NCI-H526 (cell line): ENCODE data around the gene CDH13.

Source experiments
- DNase-seq, 2 experiments: peaks; one replicate each; lab custom pipeline; 2025; lab: John Stamatoyannopoulos, UW

CDH13 gene

GRCh38 chr16:82651921-82652601, 25.3 kb downstream of the CDH13 start:
- DNase-seq: no peak

GRCh38 chr16:82652826-82653225, 26.1 kb downstream of the CDH13 start:
- no peak for DNase-seq

GRCh38 chr16:82653550-82654511, 27.1 kb downstream of the CDH13 start:
- DNase-seq: no peak

- DNase-seq: no peak
Measured at GRCh38 chr16:82655072-82655714, 28.4 kb downstream of the CDH13 start.

- no peak for DNase-seq
Measured at GRCh38 chr16:82655720-82656490, 29.1 kb downstream of the CDH13 start.

- no peak for DNase-seq
Measured at GRCh38 chr16:82657239-82657638, 30.5 kb downstream of the CDH13 start.

GRCh38 chr16:82657786-82658185, 31.0 kb downstream of the CDH13 start:
- no peak for DNase-seq

GRCh38 chr16:82658796-82659195, 32.0 kb downstream of the CDH13 start:
- no peak for DNase-seq

- no peak for DNase-seq
Measured at GRCh38 chr16:82660075-82660645, 33.4 kb downstream of the CDH13 start.

- DNase-seq: no peak
Measured at GRCh38 chr16:82660966-82661365, 34.2 kb downstream of the CDH13 start.

- DNase-seq: no peak
Measured at GRCh38 chr16:82664181-82664580, 37.4 kb downstream of the CDH13 start.

- no peak for DNase-seq
Measured at GRCh38 chr16:82665025-82665424, 38.3 kb downstream of the CDH13 start.

- no peak for DNase-seq
Measured at GRCh38 chr16:82667437-82667836, 40.7 kb downstream of the CDH13 start.

- DNase-seq: no peak
Measured at GRCh38 chr16:82668094-82668493, 41.3 kb downstream of the CDH13 start.

GRCh38 chr16:82671741-82672140, 45.0 kb downstream of the CDH13 start:
- peak in 1 of 2 experiments; percentile 11 for DNase-seq

- DNase-seq: no peak
Measured at GRCh38 chr16:82672676-82673075, 45.9 kb downstream of the CDH13 start.

- DNase-seq: no peak
Measured at GRCh38 chr16:82675300-82675699, 48.5 kb downstream of the CDH13 start.

- peak in 1 of 2 experiments; percentile 4 for DNase-seq
Measured at GRCh38 chr16:82681592-82681991, 54.8 kb downstream of the CDH13 start.

- DNase-seq: no peak
Measured at GRCh38 chr16:82682767-82683166, 56.0 kb downstream of the CDH13 start.

GRCh38 chr16:82684256-82684655, 57.5 kb downstream of the CDH13 start:
- no peak for DNase-seq

GRCh38 chr16:82685526-82685925, 58.8 kb downstream of the CDH13 start:
- no peak for DNase-seq
